IPS-20b (cell line): Measurements from ENCODE around the gene EDA.

ENCODE experiments used
- H3K27ac ChIP-seq: one replicate; pipeline ENCODE4 v1.5.1; 2013; ENCODE audit warnings: low read length
- H3K27me3 ChIP-seq: 2 replicates; pipeline ENCODE4 v1.6.1; 2013; ENCODE audit warnings: mild to moderate bottlenecking, low read length, inconsistent platforms; ENCODE audit not compliant: insufficient read depth
- H3K36me3 ChIP-seq: 2 replicates; pipeline ENCODE4 v1.6.1; 2013; ENCODE audit warnings: low read depth, mild to moderate bottlenecking, inconsistent platforms, low read length, moderate library complexity; ENCODE audit not compliant: insufficient read depth
- H3K4me1 ChIP-seq: 2 replicates; pipeline ENCODE4 v1.6.1; 2013; ENCODE audit warnings: mild to moderate bottlenecking, control low read depth, inconsistent platforms, low read length, moderate library complexity; ENCODE audit not compliant: insufficient read depth
- H3K4me3 ChIP-seq: 2 replicates; pipeline ENCODE4 v1.5.1; 2013; ENCODE audit warnings: mild to moderate bottlenecking, low read length, inconsistent platforms
- H3K9ac ChIP-seq: 2 replicates; pipeline ENCODE4 v1.6.1; 2013; ENCODE audit warnings: low read depth, mild to moderate bottlenecking, inconsistent platforms, low read length, moderate library complexity
- H3K9me3 ChIP-seq: 2 replicates; pipeline ENCODE4 v1.6.1; 2013; ENCODE audit warnings: mild to moderate bottlenecking, low read depth, low read length, inconsistent platforms; ENCODE audit not compliant: insufficient read depth

The EDA gene

GRCh38 chrX:70049406-70049805 lies 433.5 kb downstream of the EDA start:
- Histone ChIP-seq H3K27ac (no peak overlapping the region), H3K27me3 (no peaks in the 10 kb centered on the region), H3K9ac (no peak overlapping the region), H3K36me3 (no peaks in the 10 kb centered on the region), H3K4me3 (no peak overlapping the region), H3K4me1 (no peaks in the 10 kb centered on the region), H3K9me3 (no peaks in the 10 kb centered on the region)

DNA sequence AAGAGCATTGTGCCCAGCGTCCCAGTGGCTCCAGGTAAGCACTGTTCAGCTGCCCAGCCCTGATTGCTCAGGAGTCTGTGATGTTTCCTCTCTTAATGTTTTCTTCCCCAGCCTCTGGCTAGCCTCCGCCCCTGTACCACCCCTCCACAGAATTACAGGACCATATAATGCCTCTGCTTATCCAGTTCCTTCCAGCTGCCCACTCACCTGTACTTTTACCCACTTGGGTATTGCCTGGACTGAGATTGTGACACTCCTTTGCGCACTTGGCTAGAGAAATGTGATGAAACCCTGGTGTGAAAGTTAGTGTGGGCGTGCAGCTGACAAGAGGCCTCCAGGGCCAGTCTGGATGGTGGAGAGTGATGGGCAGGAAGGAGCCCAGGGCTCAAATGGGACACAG lies 434.0 kb downstream of the EDA start, which contains the start of gene AWAT2:
TSS of gene AWAT2 (minus strand) at position 14 of the 400 bp plus-strand sequence. CDS start at position 8, 6 bp downstream.
- Histone ChIP-seq H3K27me3 (no peaks in the 10 kb centered on the region), H3K4me3 (no peak within 1 kb of the TSS)

DNA sequence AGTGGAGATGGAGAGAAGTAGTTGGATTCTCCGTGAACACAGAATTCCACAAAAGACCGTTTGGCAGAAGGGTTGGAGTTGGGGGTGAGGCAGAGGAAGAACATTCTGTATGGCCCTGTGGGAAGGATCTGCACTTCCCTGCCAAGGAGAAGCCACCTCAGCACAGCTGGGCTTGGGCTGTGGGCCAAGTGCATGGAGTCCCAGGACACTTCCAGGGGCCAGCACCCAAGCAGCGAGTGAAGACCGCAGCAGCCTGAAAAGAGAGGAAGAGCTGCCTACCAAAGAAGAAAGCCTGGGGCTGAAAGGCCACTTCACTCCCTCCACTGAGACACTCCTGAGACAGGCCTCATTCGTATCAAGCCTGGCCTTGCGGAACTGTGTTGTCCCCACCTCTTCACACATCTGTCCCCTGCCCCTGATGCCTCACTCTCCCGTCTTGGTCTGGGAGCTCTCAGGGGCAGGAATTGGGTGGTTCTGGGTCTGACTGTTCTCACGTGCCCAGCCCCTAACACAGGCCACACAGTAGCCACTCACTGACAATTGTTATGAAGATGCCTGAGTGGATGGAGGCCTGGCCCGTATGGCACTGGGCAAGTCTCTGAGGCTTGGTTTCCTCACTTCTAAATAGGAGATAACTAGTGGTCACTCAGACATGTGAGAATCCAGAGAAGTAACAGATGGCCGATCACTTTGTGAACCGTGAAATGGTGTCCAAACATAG lies 437.1 kb downstream of the EDA start:
- Histone ChIP-seq H3K27ac (no peak overlapping the region), H3K4me3 (no peak overlapping the region), H3K9me3 (no peaks in the 10 kb centered on the region), H3K27me3 (no peaks in the 10 kb centered on the region), H3K36me3 (no peaks in the 10 kb centered on the region), H3K9ac (no peak overlapping the region), H3K4me1 (no peaks in the 10 kb centered on the region)

More for the DNA sequence above, 434.0 kb downstream of the EDA start, which contains the start of gene AWAT2:
- Histone ChIP-seq H3K36me3 (no peaks in the 10 kb centered on the region), H3K9ac (no peak within 1 kb of the TSS), H3K9me3 (no peaks in the 10 kb centered on the region), H3K27ac (no peak within 1 kb of the TSS), H3K4me1 (no peaks in the 10 kb centered on the region)

DNA sequence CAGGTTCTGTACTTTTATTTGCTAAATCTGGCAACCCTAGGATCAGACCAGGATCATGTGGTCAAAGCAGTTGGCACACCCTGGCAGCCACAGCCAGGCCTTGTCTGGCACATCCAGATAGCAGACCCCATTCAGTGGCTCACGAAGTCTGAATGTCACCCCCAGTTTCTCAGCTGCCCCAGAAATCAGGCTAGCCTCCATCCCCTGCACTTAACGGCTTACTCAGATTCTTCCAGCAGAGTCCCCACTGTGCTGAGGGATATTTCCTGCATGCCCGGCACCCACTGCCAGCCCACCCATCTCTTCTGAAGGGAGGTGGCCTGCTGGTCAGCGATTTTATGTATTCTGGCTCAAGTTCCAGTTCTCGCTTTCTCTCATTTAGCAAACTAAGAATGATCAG lies 438.5 kb downstream of the EDA start:
- Histone ChIP-seq H3K9me3 (no peaks in the 10 kb centered on the region), H3K9ac (no peak overlapping the region), H3K4me1 (no peaks in the 10 kb centered on the region), H3K4me3 (no peak overlapping the region), H3K36me3 (no peaks in the 10 kb centered on the region), H3K27me3 (no peaks in the 10 kb centered on the region), H3K27ac (no peak overlapping the region)

DNA sequence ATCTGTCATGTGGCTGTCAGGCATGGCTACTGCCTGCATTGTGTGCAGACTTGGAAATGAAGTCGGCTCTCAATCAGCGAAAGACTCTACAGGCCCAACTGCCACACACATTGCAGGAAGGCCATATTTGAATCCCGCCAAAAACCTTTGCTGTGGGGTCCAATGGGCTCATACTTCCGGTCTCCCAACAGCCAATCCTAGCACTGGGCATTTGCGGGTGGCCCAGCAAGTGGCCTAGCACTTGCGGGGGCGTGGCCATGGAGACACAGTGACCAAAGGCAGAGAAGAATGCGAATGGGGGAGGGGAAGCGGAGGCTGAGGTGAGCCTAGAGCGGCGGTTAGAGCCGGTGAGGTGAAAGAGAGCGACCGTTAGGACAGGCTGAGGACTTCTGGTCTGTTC lies 446.2 kb downstream of the EDA start, which contains the start of gene OTUD6A:
TSS of gene OTUD6A (plus strand) at position 382 of the 400 bp plus-strand sequence. CDS start 68 bp downstream, outside the sequence.
- no peak within 1 kb of the TSS for H3K27ac ChIP-seq
- no peaks in the 10 kb centered on the region for H3K4me1 ChIP-seq
- H3K27me3 ChIP-seq, result no peaks in the 10 kb centered on the region
- H3K4me3 ChIP-seq, result no peak within 1 kb of the TSS
- no peaks in the 10 kb centered on the region for H3K36me3 ChIP-seq
- no peaks in the 10 kb centered on the region for H3K9me3 ChIP-seq
- H3K9ac ChIP-seq, result no peak within 1 kb of the TSS

- no peaks in the 10 kb centered on the region for H3K9me3 ChIP-seq
- H3K27me3 ChIP-seq, result no peaks in the 10 kb centered on the region
- no peak overlapping the region for H3K9ac ChIP-seq
- H3K4me3 ChIP-seq, result no peak overlapping the region
- H3K36me3 ChIP-seq, result no peaks in the 10 kb centered on the region
- no peaks in the 10 kb centered on the region for H3K4me1 ChIP-seq
- no peak overlapping the region for H3K27ac ChIP-seq
Observed at GRCh38 chrX:70062961-70063550, 447.1 kb downstream of the EDA start.

- no peaks in the 10 kb centered on the region for H3K27me3 ChIP-seq
- no peak overlapping the region for H3K27ac ChIP-seq
- no peaks in the 10 kb centered on the region for H3K4me1 ChIP-seq
- no peaks in the 10 kb centered on the region for H3K9me3 ChIP-seq
- H3K9ac ChIP-seq, result no peak overlapping the region
- no peaks in the 10 kb centered on the region for H3K36me3 ChIP-seq
- H3K4me3 ChIP-seq, result no peak overlapping the region
Observed at GRCh38 chrX:70066646-70067045, 450.7 kb downstream of the EDA start.

- Histone ChIP-seq H3K9me3 (no peaks in the 10 kb centered on the region), H3K4me3 (no peak overlapping the region), H3K36me3 (no peaks in the 10 kb centered on the region), H3K27ac (no peak overlapping the region), H3K9ac (no peak overlapping the region), H3K27me3 (no peaks in the 10 kb centered on the region), H3K4me1 (no peaks in the 10 kb centered on the region)
Observed at GRCh38 chrX:70079297-70079696, 463.4 kb downstream of the EDA start.

DNA sequence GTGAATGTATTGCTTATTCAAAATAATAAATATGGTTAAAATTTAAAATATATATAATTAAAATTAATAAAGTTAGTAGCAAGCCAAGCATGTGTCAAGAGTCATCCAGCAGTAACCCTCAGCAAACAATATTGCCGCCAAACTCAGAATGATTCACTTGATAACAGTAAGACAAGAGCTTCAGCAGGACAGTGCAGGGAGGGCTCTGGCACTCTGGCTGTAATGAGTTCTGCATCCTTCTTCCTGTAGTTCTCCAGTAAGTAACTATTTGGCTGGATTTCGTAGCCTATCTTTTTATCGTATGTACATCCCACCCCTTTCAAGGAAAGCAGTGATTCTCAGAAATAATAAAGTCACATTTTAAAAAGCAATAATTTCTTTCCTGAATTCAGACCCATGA lies 464.0 kb downstream of the EDA start:
- Histone ChIP-seq H3K27me3 (no peaks in the 10 kb centered on the region), H3K36me3 (no peaks in the 10 kb centered on the region), H3K27ac (no peak overlapping the region), H3K4me1 (no peaks in the 10 kb centered on the region), H3K4me3 (no peak overlapping the region), H3K9ac (no peak overlapping the region), H3K9me3 (no peaks in the 10 kb centered on the region)

- Histone ChIP-seq H3K9ac (no peak overlapping the region), H3K4me3 (no peak overlapping the region), H3K9me3 (no peaks in the 10 kb centered on the region), H3K27me3 (no peaks in the 10 kb centered on the region), H3K4me1 (no peaks in the 10 kb centered on the region), H3K27ac (no peak overlapping the region), H3K36me3 (no peaks in the 10 kb centered on the region)
Observed at GRCh38 chrX:70082723-70083122, 466.8 kb downstream of the EDA start.

- no peaks in the 10 kb centered on the region for H3K36me3 ChIP-seq
- no peaks in the 10 kb centered on the region for H3K4me1 ChIP-seq
- no peaks in the 10 kb centered on the region for H3K9me3 ChIP-seq
- H3K9ac ChIP-seq, result no peak overlapping the region
- no peak overlapping the region for H3K27ac ChIP-seq
- H3K27me3 ChIP-seq, result no peaks in the 10 kb centered on the region
- no peak overlapping the region for H3K4me3 ChIP-seq
Observed at GRCh38 chrX:70084592-70085240, 468.8 kb downstream of the EDA start.
